Astrocyte (in vitro differentiated cells and primary cell): ENCODE data around the gene PEX14. TPM values are rescaled to one million over a fixed set of nuclear protein-coding genes. Genes with fewer than 3 reads are reported as not detected.

Source experiments
- DNase-seq: peaks from one replicate; pipeline ENCODE4 v3.0.0-alpha.2; 2010; ENCODE audit warnings: low read depth
- FAIRE-seq: peaks from 2 replicates; lab custom pipeline; 2011; peaks lifted over from hg19 to GRCh38; lab: Jason Lieb, UNC
- H2AFZ ChIP-seq: 2 replicates; pipeline ENCODE4 v1.6.0; 2012; ENCODE audit warnings: low read depth, low read length, inconsistent platforms
- H3K27ac ChIP-seq: 2 replicates; pipeline ENCODE4 v1.5.1; 2011; ENCODE audit warnings: low read depth, low read length, inconsistent platforms
- H3K27me3 ChIP-seq: 2 replicates; pipeline ENCODE4 v1.6.0; 2011; ENCODE audit warnings: low read length, inconsistent platforms; ENCODE audit not compliant: insufficient read depth
- H3K36me3 ChIP-seq: 2 replicates; pipeline ENCODE4 v1.5.1; 2011; ENCODE audit warnings: low read length, inconsistent platforms; ENCODE audit not compliant: insufficient read depth
- H3K4me1 ChIP-seq: 2 replicates; pipeline ENCODE4 v1.5.1; 2011; ENCODE audit warnings: low read length, inconsistent platforms; ENCODE audit not compliant: insufficient read depth
- H3K4me2 ChIP-seq: 2 replicates; pipeline ENCODE4 v1.6.0; 2012; ENCODE audit warnings: low read length, inconsistent platforms
- H3K4me3 ChIP-seq: 2 replicates; pipeline ENCODE4 v1.5.1; 2011; ENCODE audit warnings: low read depth, mild to moderate bottlenecking, low read length, inconsistent platforms; ENCODE audit not compliant: insufficient read depth
- H3K79me2 ChIP-seq: 2 replicates; pipeline ENCODE4 v1.6.0; 2012; ENCODE audit warnings: mild to moderate bottlenecking, low read length, inconsistent platforms; ENCODE audit not compliant: insufficient read depth
- H3K9ac ChIP-seq: 2 replicates; pipeline ENCODE4 v1.6.0; 2012; ENCODE audit warnings: mild to moderate bottlenecking, low read length, inconsistent platforms
- H3K9me3 ChIP-seq: 2 replicates; pipeline ENCODE4 v1.5.1; 2012; ENCODE audit warnings: low read depth, mild to moderate bottlenecking, low read length, inconsistent platforms; ENCODE audit not compliant: insufficient read depth
- H4K20me1 ChIP-seq: 2 replicates; pipeline ENCODE4 v1.6.0; 2012; ENCODE audit warnings: low read length, inconsistent platforms; ENCODE audit not compliant: insufficient read depth
- H3K27ac Mint-ChIP-seq: one replicate; pipeline ENCODE4 v1.8.0; 2021; ENCODE audit warnings: mild to moderate bottlenecking, mixed read lengths; ENCODE audit not compliant: unreplicated experiment
- H3K27me3 Mint-ChIP-seq: one replicate; pipeline ENCODE4 v1.8.0; 2021; ENCODE audit warnings: low read depth, mixed read lengths; ENCODE audit not compliant: unreplicated experiment
- H3K36me3 Mint-ChIP-seq: one replicate; pipeline ENCODE4 v1.8.0; 2021; ENCODE audit warnings: low read depth, mixed read lengths; ENCODE audit not compliant: unreplicated experiment
- H3K4me1 Mint-ChIP-seq: one replicate; pipeline ENCODE4 v1.8.0; 2021; ENCODE audit warnings: low read depth, mixed read lengths; ENCODE audit not compliant: unreplicated experiment
- H3K4me3 Mint-ChIP-seq: one replicate; pipeline ENCODE4 v1.8.0; 2021; ENCODE audit warnings: mild to moderate bottlenecking, moderate library complexity, mixed read lengths; ENCODE audit not compliant: unreplicated experiment
- H3K9me3 Mint-ChIP-seq: one replicate; pipeline ENCODE4 v1.8.0; 2021; ENCODE audit warnings: mild to moderate bottlenecking, mixed read lengths; ENCODE audit not compliant: unreplicated experiment
- CTCF ChIP-seq: IDR thresholded peaks from 2 replicates; pipeline ENCODE4 v1.5.1; 2011; ENCODE audit warnings: low read depth, mild to moderate bottlenecking, inconsistent platforms, low read length, moderate library complexity; ENCODE audit not compliant: insufficient read depth
- EZH2 ChIP-seq: IDR thresholded peaks from 2 replicates; pipeline ENCODE4 v1.6.1; 2012; ENCODE audit warnings: mild to moderate bottlenecking, low read length, inconsistent platforms; ENCODE audit not compliant: insufficient read depth
- total RNA-seq: library from RNA; stranded (reverse); gene quantifications from 2 replicates; pipeline ENCODE4 v1.2.1, GENCODE V29; 2021

Gene PEX14
- total RNA-seq, 1 donor from 2014 or later, result 23.3 TPM

- no peak overlapping the region for H3K4me3 Mint-ChIP-seq
These were observed 61.5 kb downstream of the PEX14 start for GRCh38 chr1:10536133-10536770.

GRCh38 chr1:10537082-10537766 lies 62.5 kb downstream of the PEX14 start:
- Histone ChIP-seq H3K27me3 (no peaks in the 10 kb centered on the region), H3K79me2 (peaks cover 12% of the 10 kb centered on the region), H3K9ac (no peak overlapping the region), H3K27ac (no peak overlapping the region), H4K20me1 (peaks cover 47% of the 10 kb centered on the region), H3K4me1 (peaks cover 22% of the 10 kb centered on the region), H3K36me3 (no peaks in the 10 kb centered on the region), H3K4me2 (no peak overlapping the region), H3K9me3 (no peaks in the 10 kb centered on the region), H2AFZ (no peak overlapping the region), H3K4me3 (no peak overlapping the region)
- DNase-seq (no peak), FAIRE-seq (no peak)
- no peak overlapping the region for H3K4me3 Mint-ChIP-seq
- peaks cover 29% of the 10 kb centered on the region for H3K4me1 Mint-ChIP-seq
- H3K27ac Mint-ChIP-seq, result no peak overlapping the region
- no peaks in the 10 kb centered on the region for H3K27me3 Mint-ChIP-seq
- peaks cover 26% of the 10 kb centered on the region for H3K36me3 Mint-ChIP-seq
- no peaks in the 10 kb centered on the region for H3K9me3 Mint-ChIP-seq
- no peak for TF ChIP-seq EZH2
- no peak for TF ChIP-seq CTCF

More at GRCh38 chr1:10536133-10536770, 61.5 kb downstream of the PEX14 start:
- peaks cover 21% of the 10 kb centered on the region for H3K36me3 Mint-ChIP-seq
- H3K27me3 ChIP-seq, result no peaks in the 10 kb centered on the region
- no peaks in the 10 kb centered on the region for H3K27me3 Mint-ChIP-seq
- peaks cover 46% of the 10 kb centered on the region for H4K20me1 ChIP-seq
- H3K9me3 ChIP-seq, result no peaks in the 10 kb centered on the region
- H3K4me1 Mint-ChIP-seq, result peaks cover 38% of the 10 kb centered on the region
- H3K4me3 ChIP-seq, result no peak overlapping the region
- H2AFZ ChIP-seq, result no peak overlapping the region
- H3K9me3 Mint-ChIP-seq, result no peaks in the 10 kb centered on the region
- H3K4me2 ChIP-seq, result no peak overlapping the region
- peaks cover 29% of the 10 kb centered on the region for H3K4me1 ChIP-seq
- DNase-seq (no peak), FAIRE-seq (no peak)
- no peak overlapping the region for H3K9ac ChIP-seq
- no peak for TF ChIP-seq EZH2
- TF ChIP-seq CTCF, result no peak
- H3K79me2 ChIP-seq, result peaks cover 15% of the 10 kb centered on the region
- no peaks in the 10 kb centered on the region for H3K36me3 ChIP-seq
- H3K27ac Mint-ChIP-seq, result no peak overlapping the region
- H3K27ac ChIP-seq, result no peak overlapping the region
